Gastroesophageal sphincter (tissue), 4 donors: ENCODE data around the gene GRB7. TPM values are rescaled to one million over a fixed set of nuclear protein-coding genes. Genes with fewer than 3 reads are reported as not detected.
"Not testable (repeated sequence)": the region's sequence is repeated elsewhere in the genome, so short reads cannot be mapped to it uniquely, and the experiment has no call there.

Experiments used
- ATAC-seq: fragments of 150-250 bp; one replicate; pipeline ENCODE4 v1.9.1; 2016; ENCODE audit warnings: mild to moderate bottlenecking, moderate library complexity
- H3K27ac ChIP-seq, 4 donors: fragments of 200-600 bp; sonication (generic) in 3 of 4; 1 replicate in 3 of 4; 2 replicates in 1 of 4; pipeline ENCODE4 v1.5.1; 2016 to 2019
- H3K27me3 ChIP-seq: fragments of 200-600 bp; sonication (generic); one replicate; pipeline ENCODE4 v1.5.1; 2019
- H3K36me3 ChIP-seq, 2 donors: fragments of 200-600 bp; sonication (generic); one replicate each; pipeline ENCODE4 v1.5.1; 2019; ENCODE audit warnings: control low read depth in 1 of 2
- H3K4me1 ChIP-seq, 3 donors: fragments of 200-600 bp; sonication (generic); 1 replicate in 2 of 3; 2 replicates in 1 of 3; pipeline ENCODE4 v1.5.1; 2016 to 2019; ENCODE audit warnings: control low read depth in 2 of 3
- H3K4me3 ChIP-seq, 2 donors: fragments of 200-600 bp; sonication (generic); one replicate each; pipeline ENCODE4 v1.5.1; 2019; ENCODE audit warnings: mild to moderate bottlenecking in 1 of 2, moderate library complexity in 1 of 2
- H3K9me3 ChIP-seq, 3 donors: fragments of 200-600 bp; sonication (generic); one replicate each; pipeline ENCODE4 v1.5.1; 2017 to 2019; ENCODE audit warnings: control low read depth in 2 of 3
- EP300 ChIP-seq: sonication (generic); formaldehyde crosslinking; IDR thresholded peaks from one replicate; pipeline ENCODE4 v1.6.1; 2017; ENCODE audit warnings: antibody characterized with exemption, mild to moderate bottlenecking
- POLR2A ChIP-seq, 2 donors: fragments of 450-650 bp; IDR thresholded peaks; one replicate each; pipeline ENCODE4 v1.6.1; 2017; ENCODE audit warnings: antibody characterized with exemption in 2 of 2, mild to moderate bottlenecking in 2 of 2, moderate library complexity in 1 of 2
- POLR2AphosphoS5 ChIP-seq: sonication (generic); formaldehyde crosslinking; IDR thresholded peaks from one replicate; pipeline ENCODE4 v1.6.1; 2017; ENCODE audit warnings: antibody characterized with exemption
- WGBS, 2 donors: methylation state at CpG; one replicate each; pipeline ENCODE4 v1.1.5; 2018; ENCODE audit warnings: low coverage in 1 of 2; 5-methylcytosine and 5-hydroxymethylcytosine counted together
- total RNA-seq, 4 donors: library from RNA; depleted of rRNA; stranded (reverse); fragments of >200 nt; gene quantifications; one replicate each; pipeline ENCODE4 v1.1.0, GENCODE V29; 2016
- TF ChIP-seq, protein P1 (sequence below), 4 experiments: fragments of 200-600 bp in 2 of 4; fragments of 450-650 bp in 2 of 4; sonication (generic) in 1 of 4; IDR thresholded peaks; one replicate each; pipeline ENCODE4 v1.5.1; 2017 to 2019; ENCODE audit warnings: antibody characterized with exemption in 4 of 4, mild to moderate bottlenecking in 2 of 4, moderate library complexity in 2 of 4

GRB7 gene
- total RNA-seq, 4 donors from 2014 or later = 0.85 to 5.8 TPM; not detected in 2

- Histone ChIP-seq H3K4me1 (peaks cover 0 to 18% (median 12%) of the 10 kb centered on the region in 3 donors), H3K36me3 (no peaks in the 10 kb centered on the region), H3K27me3 (peaks cover 35% of the 10 kb centered on the region), H3K27ac (no peak overlapping the region), H3K9me3 (no peaks in the 10 kb centered on the region), H3K4me3 (no peak overlapping the region)
- ATAC-seq = no peak
- no peak for TF ChIP-seq POLR2A (IDR thresholded peaks at IDR 0.05)
- TF ChIP-seq, protein P1, sequence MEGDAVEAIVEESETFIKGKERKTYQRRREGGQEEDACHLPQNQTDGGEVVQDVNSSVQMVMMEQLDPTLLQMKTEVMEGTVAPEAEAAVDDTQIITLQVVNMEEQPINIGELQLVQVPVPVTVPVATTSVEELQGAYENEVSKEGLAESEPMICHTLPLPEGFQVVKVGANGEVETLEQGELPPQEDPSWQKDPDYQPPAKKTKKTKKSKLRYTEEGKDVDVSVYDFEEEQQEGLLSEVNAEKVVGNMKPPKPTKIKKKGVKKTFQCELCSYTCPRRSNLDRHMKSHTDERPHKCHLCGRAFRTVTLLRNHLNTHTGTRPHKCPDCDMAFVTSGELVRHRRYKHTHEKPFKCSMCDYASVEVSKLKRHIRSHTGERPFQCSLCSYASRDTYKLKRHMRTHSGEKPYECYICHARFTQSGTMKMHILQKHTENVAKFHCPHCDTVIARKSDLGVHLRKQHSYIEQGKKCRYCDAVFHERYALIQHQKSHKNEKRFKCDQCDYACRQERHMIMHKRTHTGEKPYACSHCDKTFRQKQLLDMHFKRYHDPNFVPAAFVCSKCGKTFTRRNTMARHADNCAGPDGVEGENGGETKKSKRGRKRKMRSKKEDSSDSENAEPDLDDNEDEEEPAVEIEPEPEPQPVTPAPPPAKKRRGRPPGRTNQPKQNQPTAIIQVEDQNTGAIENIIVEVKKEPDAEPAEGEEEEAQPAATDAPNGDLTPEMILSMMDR (IDR thresholded peaks at IDR 0.05) = no peak
- TF ChIP-seq POLR2AphosphoS5 = no peak
- no peak for TF ChIP-seq EP300
- 57 to 68% methylated on average over 8 to 12 of the region's 12 CpGs for WGBS, 2 donors
These were observed 20.5 kb downstream of the GRB7 start for GRCh38 chr17:39757931-39758873.

DNA sequence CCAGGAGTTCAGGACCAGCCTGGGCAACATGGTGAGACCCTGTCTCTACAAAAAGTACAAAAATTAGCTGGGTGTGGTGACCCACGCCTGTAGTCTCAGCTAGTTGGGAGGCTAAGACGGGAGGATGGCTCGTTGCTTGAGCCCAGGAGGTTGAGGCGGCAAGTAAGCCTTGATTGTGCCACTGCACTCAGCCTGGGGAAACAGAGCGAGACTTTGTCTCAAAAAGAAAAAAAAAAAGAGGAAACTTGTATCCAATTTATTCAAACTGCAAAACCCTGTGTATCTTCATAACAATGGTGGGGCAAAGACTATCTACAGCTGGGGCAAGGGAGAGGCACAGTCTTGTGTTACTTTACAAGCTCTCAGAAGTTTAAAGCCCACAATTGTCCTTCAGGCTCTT, 21.5 kb downstream of the GRB7 start:
- 86 to 100% methylated on average over 1 to 2 of the region's 5 CpGs for WGBS, 2 donors
- Histone ChIP-seq H3K27ac (no peak overlapping the region), H3K4me3 (no peak overlapping the region), H3K36me3 (no peaks in the 10 kb centered on the region), H3K27me3 (peaks cover 45% of the 10 kb centered on the region), H3K9me3 (no peaks in the 10 kb centered on the region), H3K4me1 (peaks cover 0 to 9% (median 7%) of the 10 kb centered on the region in 3 donors)
- TF ChIP-seq, protein P1 (IDR thresholded peaks at IDR 0.05) = no peak
- no peak for TF ChIP-seq EP300
- TF ChIP-seq POLR2AphosphoS5 = no peak
- no peak for TF ChIP-seq POLR2A (IDR thresholded peaks at IDR 0.05)
- no peak for ATAC-seq

- Histone ChIP-seq H3K27ac (no peak overlapping the region), H3K4me3 (no peak overlapping the region), H3K36me3 (no peaks in the 10 kb centered on the region), H3K4me1 (no peaks in the 10 kb centered on the region), H3K9me3 (no peaks in the 10 kb centered on the region), H3K27me3 (peaks cover 62% of the 10 kb centered on the region)
- WGBS, 2 donors = 93 to 94% methylated on average over 2 to 3 of the region's 10 CpGs
- TF ChIP-seq POLR2A (IDR thresholded peaks at IDR 0.05) = no peak
- TF ChIP-seq POLR2AphosphoS5 = no peak
- TF ChIP-seq, protein P1 (IDR thresholded peaks at IDR 0.05) = no peak
- no peak for TF ChIP-seq EP300
- ATAC-seq = no peak
These were observed 24.2 kb downstream of the GRB7 start for GRCh38 chr17:39761861-39762496.

DNA sequence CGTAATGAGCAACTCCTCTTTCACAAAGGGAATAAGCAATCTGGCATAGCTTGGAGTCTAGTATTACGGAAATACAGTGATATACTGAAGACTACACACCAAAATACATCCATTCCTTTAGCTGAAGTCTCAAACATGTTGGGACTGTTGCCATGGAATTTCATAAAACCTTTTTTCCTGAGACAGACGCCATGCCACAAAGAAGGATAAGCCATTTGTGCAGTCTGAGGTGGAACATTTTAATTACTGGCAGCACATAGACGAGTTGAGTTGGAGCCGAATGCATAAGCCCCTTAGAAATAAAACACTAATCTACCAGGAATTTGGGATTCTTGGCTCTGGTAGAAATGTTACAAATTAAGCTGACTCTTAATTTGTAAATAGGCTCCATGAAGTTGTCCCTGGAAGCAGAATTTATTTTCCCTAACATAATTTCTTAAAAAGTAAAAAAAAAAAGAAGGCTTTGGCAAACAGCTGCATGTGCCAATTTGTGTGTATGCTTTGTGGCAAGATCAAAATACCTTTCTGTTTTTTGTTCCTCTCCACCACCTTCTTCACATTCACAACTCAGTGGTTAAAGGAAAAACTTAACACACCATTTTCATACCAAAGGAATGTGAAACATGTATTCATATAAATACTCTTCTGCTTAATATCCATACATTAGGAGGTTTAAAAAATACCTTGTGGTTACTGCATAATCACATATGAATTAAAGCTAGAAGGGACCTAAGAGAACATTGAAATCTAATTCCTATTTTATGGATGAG, 25.5 kb downstream of the GRB7 start:
- WGBS, 2 donors = 49% methylated on average over 3 to 5 of the region's 5 CpGs

GRCh38 chr17:39764171-39764570, 26.4 kb downstream of the GRB7 start:
- ATAC-seq, H3K9me3 ChIP-seq, H3K4me3 ChIP-seq, H3K4me1 ChIP-seq, H3K27ac ChIP-seq, H3K36me3 ChIP-seq: not testable (repeated sequence)
- WGBS, 2 donors = 66 to 80% methylated on average over 2 to 3 of the region's 3 CpGs
- H3K27me3 ChIP-seq = peaks cover 62% of the 10 kb centered on the region

More for the DNA sequence above, 25.5 kb downstream of the GRB7 start:
- Histone ChIP-seq H3K27me3 (peaks cover 62% of the 10 kb centered on the region), H3K36me3 (no peaks in the 10 kb centered on the region), H3K9me3 (no peaks in the 10 kb centered on the region), H3K4me1 (no peaks in the 10 kb centered on the region), H3K27ac (no peak overlapping the region), H3K4me3 (no peak overlapping the region)
- TF ChIP-seq, protein P1 (IDR thresholded peaks at IDR 0.05) = no peak
- no peak for TF ChIP-seq EP300
- no peak for TF ChIP-seq POLR2AphosphoS5
- TF ChIP-seq POLR2A (IDR thresholded peaks at IDR 0.05) = no peak
- no peak for ATAC-seq
